Hypothalamus (tissue), 51 donors: ENCODE measurements around the gene RAB1B.
"Not testable (repeated sequence)": the region's sequence is repeated elsewhere in the genome, so short reads cannot be mapped to it uniquely, and the experiment has no call there.

Experiments
- DNase-seq, 51 donors: peaks; one replicate each; lab custom pipeline; 2025; lab: John Stamatoyannopoulos, UW

RAB1B gene

GRCh38 chr11:66239511-66239910 lies 28.9 kb upstream of the RAB1B start:
- DNase-seq, result no peak

GRCh38 chr11:66239998-66240780 lies 28.2 kb upstream of the RAB1B start:
- no peak for DNase-seq

GRCh38 chr11:66240781-66241136 lies 27.7 kb upstream of the RAB1B start:
- DNase-seq, result no peak

GRCh38 chr11:66242095-66242765 lies 26.2 kb upstream of the RAB1B start:
- no peak for DNase-seq

GRCh38 chr11:66243782-66244535 lies 24.5 kb upstream of the RAB1B start:
- DNase-seq, result peak in 1 of 51 donors; percentile 33

GRCh38 chr11:66247295-66247694 lies 21.1 kb upstream of the RAB1B start:
- no peak for DNase-seq

- DNase-seq, result no peak
Observed at GRCh38 chr11:66247801-66248200, 20.6 kb upstream of the RAB1B start.

GRCh38 chr11:66248903-66249302 lies 19.5 kb upstream of the RAB1B start:
- DNase-seq, result no peak

- peak in 1 of 51 donors; percentile 23 for DNase-seq
Observed at GRCh38 chr11:66251809-66252208, 16.6 kb upstream of the RAB1B start.

- not testable (repeated sequence) for DNase-seq
Observed at GRCh38 chr11:66253081-66253480, 15.4 kb upstream of the RAB1B start.

GRCh38 chr11:66258473-66258893 lies 10.0 kb upstream of the RAB1B start:
- DNase-seq, result peak in 1 of 51 donors; percentile 60

GRCh38 chr11:66259225-66259624 lies 9.2 kb upstream of the RAB1B start:
- DNase-seq, result no peak

GRCh38 chr11:66259956-66260355 lies 8.5 kb upstream of the RAB1B start:
- no peak for DNase-seq

- no peak for DNase-seq
Observed at GRCh38 chr11:66261578-66261977, 6.9 kb upstream of the RAB1B start.

GRCh38 chr11:66262191-66262590 lies 6.2 kb upstream of the RAB1B start:
- no peak for DNase-seq

- no peak for DNase-seq
Observed at GRCh38 chr11:66262696-66263095, 5.7 kb upstream of the RAB1B start.

- no peak for DNase-seq
Observed at GRCh38 chr11:66263231-66263630, 5.2 kb upstream of the RAB1B start.

- no peak for DNase-seq
Observed at GRCh38 chr11:66263785-66264184, 4.7 kb upstream of the RAB1B start.

- no peak for DNase-seq
Observed at GRCh38 chr11:66264383-66264782, 4.1 kb upstream of the RAB1B start.

- no peak for DNase-seq
Observed at GRCh38 chr11:66264914-66265313, 3.5 kb upstream of the RAB1B start.

- DNase-seq, result no peak
Observed at GRCh38 chr11:66265531-66266377, 2.7 kb upstream of the RAB1B start.
